Uterus (tissue), 2 donors: ENCODE measurements around the gene TFF2.

Source experiments
- POLR2A ChIP-seq, 2 donors: fragments of 450-650 bp; IDR thresholded peaks; one replicate each; pipeline ENCODE4 v1.6.1; 2016; ENCODE audit warnings: antibody characterized with exemption in 2 of 2, mild to moderate bottlenecking in 1 of 2, moderate library complexity in 1 of 2
- TF ChIP-seq, protein P1 (sequence below), 4 experiments: fragments of 200-600 bp in 2 of 4; fragments of 450-650 bp in 2 of 4; sonication (generic) in 2 of 4; IDR thresholded peaks; one replicate each; pipeline ENCODE4 v1.5.1; 2016 to 2019; ENCODE audit warnings: antibody characterized with exemption in 4 of 4, mild to moderate bottlenecking in 2 of 4, moderate library complexity in 1 of 4

DNA sequence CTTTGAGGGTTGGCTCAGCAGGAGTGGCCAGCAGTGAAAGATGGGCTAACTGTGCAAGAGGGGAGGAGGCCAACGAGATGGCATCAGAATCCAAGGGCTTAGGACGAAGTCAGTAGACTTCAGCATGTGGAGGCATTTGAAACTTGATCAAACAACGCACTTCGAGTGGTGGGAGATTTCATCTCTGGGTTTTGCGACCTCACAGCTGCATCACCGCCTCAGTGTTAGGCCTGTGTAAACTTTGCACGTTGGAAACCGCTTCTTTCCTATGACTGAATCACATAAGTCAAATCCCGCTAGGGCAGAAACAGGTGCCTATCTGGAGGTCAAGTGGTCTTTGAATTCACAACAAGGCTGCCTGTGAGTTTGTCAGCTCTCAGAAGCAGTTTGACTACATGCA is 53.4 kb downstream of the TFF2 start:
- TF ChIP-seq, protein P1, sequence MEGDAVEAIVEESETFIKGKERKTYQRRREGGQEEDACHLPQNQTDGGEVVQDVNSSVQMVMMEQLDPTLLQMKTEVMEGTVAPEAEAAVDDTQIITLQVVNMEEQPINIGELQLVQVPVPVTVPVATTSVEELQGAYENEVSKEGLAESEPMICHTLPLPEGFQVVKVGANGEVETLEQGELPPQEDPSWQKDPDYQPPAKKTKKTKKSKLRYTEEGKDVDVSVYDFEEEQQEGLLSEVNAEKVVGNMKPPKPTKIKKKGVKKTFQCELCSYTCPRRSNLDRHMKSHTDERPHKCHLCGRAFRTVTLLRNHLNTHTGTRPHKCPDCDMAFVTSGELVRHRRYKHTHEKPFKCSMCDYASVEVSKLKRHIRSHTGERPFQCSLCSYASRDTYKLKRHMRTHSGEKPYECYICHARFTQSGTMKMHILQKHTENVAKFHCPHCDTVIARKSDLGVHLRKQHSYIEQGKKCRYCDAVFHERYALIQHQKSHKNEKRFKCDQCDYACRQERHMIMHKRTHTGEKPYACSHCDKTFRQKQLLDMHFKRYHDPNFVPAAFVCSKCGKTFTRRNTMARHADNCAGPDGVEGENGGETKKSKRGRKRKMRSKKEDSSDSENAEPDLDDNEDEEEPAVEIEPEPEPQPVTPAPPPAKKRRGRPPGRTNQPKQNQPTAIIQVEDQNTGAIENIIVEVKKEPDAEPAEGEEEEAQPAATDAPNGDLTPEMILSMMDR (IDR thresholded peaks at IDR 0.05) = no peak
- no peak for TF ChIP-seq POLR2A (IDR thresholded peaks at IDR 0.05)
